IMR-90 (cell line): ENCODE measurements around the gene DENR. TPM values are rescaled to one million over a fixed set of nuclear protein-coding genes. Genes with fewer than 3 reads are reported as not detected.

Source experiments
- ATAC-seq: fragments of 200-7000 bp; cut with Tn5 transposase; 2 replicates; pipeline ENCODE4 v1.9.1; 2020; ENCODE audit warnings: low read depth, mild to moderate bottlenecking, moderate library complexity
- BruUV-seq: library from RNA; stranded (reverse); fragments of 400-500 nt; replicated peaks from 2 replicates; lab custom pipeline; 2021; lab: Mats Ljungman, UMichigan
- CTCF ChIA-PET: fragments of 300-600 bp; formaldehyde crosslinking; extraction: SDS; loops from one replicate; lab custom pipeline; 2021; ENCODE audit warnings: antibody characterized with exemption; lab: Yijun Ruan, JAX
- POLR2A ChIA-PET: fragments of 300-600 bp; sonication (Branson Sonifier 250); formaldehyde crosslinking; loops from one replicate; lab custom pipeline; 2022; ENCODE audit warnings: antibody characterized with exemption; ENCODE audit not compliant: unreplicated experiment; lab: Charles Lee
- DNase-seq: peaks from one replicate; pipeline ENCODE4 v3.0.0; 2013
- H2AFZ ChIP-seq: replicated peaks from 2 replicates; pipeline ENCODE3; 2013; ENCODE audit warnings: low read length, mild to moderate bottlenecking; ENCODE audit not compliant: poor library complexity
- H2AK5ac ChIP-seq: 2 replicates; pipeline ENCODE4 v1.6.1; 2013; ENCODE audit warnings: low read depth, low read length, inconsistent platforms
- H2AK9ac ChIP-seq: replicated peaks from 2 replicates; pipeline ENCODE3; 2013; ENCODE audit warnings: mild to moderate bottlenecking, low read depth, low read length, moderate library complexity; ENCODE audit not compliant: poor library complexity
- H2BK120ac ChIP-seq: 2 replicates; pipeline ENCODE4 v1.6.1; 2013; ENCODE audit warnings: low read depth, low read length, inconsistent platforms
- H2BK15ac ChIP-seq: 3 replicates; pipeline ENCODE4 v1.6.1; 2013; ENCODE audit warnings: low read depth, low read length, inconsistent platforms
- H2BK20ac ChIP-seq: 2 replicates; pipeline ENCODE4 v1.6.1; 2013; ENCODE audit warnings: low read depth, mild to moderate bottlenecking, inconsistent platforms, low read length, moderate library complexity
- H2BK5ac ChIP-seq: 2 replicates; pipeline ENCODE4 v1.6.1; 2013; ENCODE audit warnings: mild to moderate bottlenecking, low read depth, low read length, inconsistent platforms; ENCODE audit not compliant: poor library complexity, severe bottlenecking
- H3K14ac ChIP-seq: replicated peaks from 2 replicates; pipeline ENCODE4 v1.6.1; 2013; ENCODE audit warnings: low read depth, low read length, inconsistent platforms
- H3K18ac ChIP-seq: 2 replicates; pipeline ENCODE4 v1.6.1; 2013; ENCODE audit warnings: low read depth, low read length, control low read depth
- H3K23ac ChIP-seq: 2 replicates; pipeline ENCODE4 v1.6.1; 2013; ENCODE audit warnings: low read depth, low read length, inconsistent platforms
- H3K27ac ChIP-seq: 2 replicates; pipeline ENCODE4 v1.5.1; 2013; ENCODE audit warnings: mild to moderate bottlenecking, control low read depth, low read length; ENCODE audit not compliant: insufficient read depth
- H3K27me3 ChIP-seq: 2 replicates; pipeline ENCODE4 v1.6.1; 2013; ENCODE audit warnings: low read length; ENCODE audit not compliant: control insufficient read depth, insufficient read depth
- H3K36me3 ChIP-seq: 2 replicates; pipeline ENCODE4 v1.6.1; 2013; ENCODE audit warnings: low read length, mixed read lengths; ENCODE audit not compliant: control insufficient read depth, insufficient read depth
- H3K4ac ChIP-seq: 2 replicates; pipeline ENCODE4 v1.6.1; 2013; ENCODE audit warnings: low read depth, low read length, inconsistent platforms
- H3K4me1 ChIP-seq: 2 replicates; pipeline ENCODE4 v1.6.1; 2013; ENCODE audit warnings: low read length, mixed read lengths; ENCODE audit not compliant: control insufficient read depth, insufficient read depth
- H3K4me2 ChIP-seq: 2 replicates; pipeline ENCODE4 v1.6.1; 2013; ENCODE audit warnings: low read depth, mild to moderate bottlenecking, control low read depth, low read length, moderate library complexity
- H3K4me3 ChIP-seq: 2 replicates; pipeline ENCODE4 v1.5.1; 2013; ENCODE audit warnings: low read depth, mild to moderate bottlenecking, control low read depth, low read length, moderate library complexity; ENCODE audit not compliant: insufficient read depth
- H3K56ac ChIP-seq: 2 replicates; pipeline ENCODE4 v1.6.1; 2013; ENCODE audit warnings: low read length, inconsistent platforms; ENCODE audit not compliant: insufficient read depth; ENCODE audit errors: extremely low read depth
- H3K79me1 ChIP-seq, 2 experiments: 2 replicates each; pipeline ENCODE4 v1.6.1; 2013; ENCODE audit warnings: low read length in 2 of 2, inconsistent platforms in 1 of 2, low read depth in 1 of 2
- H3K9ac ChIP-seq: 2 replicates; pipeline ENCODE4 v1.6.1; 2013; ENCODE audit warnings: low read depth, low read length, control low read depth
- H3K9me1 ChIP-seq: 2 replicates; pipeline ENCODE4 v1.6.1; 2013; ENCODE audit warnings: low read length, inconsistent platforms; ENCODE audit not compliant: insufficient read depth
- H3K9me3 ChIP-seq: 2 replicates; pipeline ENCODE4 v1.6.1; 2013; ENCODE audit warnings: low read length; ENCODE audit not compliant: control insufficient read depth, insufficient read depth
- H4K20me1 ChIP-seq: 2 replicates; pipeline ENCODE4 v1.6.1; 2013; ENCODE audit warnings: low read length, inconsistent platforms; ENCODE audit not compliant: insufficient read depth
- H4K5ac ChIP-seq: 2 replicates; pipeline ENCODE4 v1.6.1; 2013; ENCODE audit warnings: mild to moderate bottlenecking, low read depth, low read length, control low read depth
- H4K8ac ChIP-seq, 2 experiments: 2 replicates each; pipeline ENCODE4 v1.6.1; 2013; ENCODE audit warnings: low read depth in 2 of 2, low read length in 2 of 2, control low read depth in 1 of 2, inconsistent platforms in 1 of 2
- H4K91ac ChIP-seq: 2 replicates; pipeline ENCODE4 v1.6.1; 2013; ENCODE audit warnings: low read depth, low read length, inconsistent platforms; ENCODE audit not compliant: insufficient read depth
- BHLHE40 ChIP-seq: fragments of 150-350 bp; IDR thresholded peaks from 2 replicates; pipeline ENCODE4 v1.6.1; 2016; ENCODE audit warnings: mild to moderate bottlenecking, low read depth, low read length
- CEBPB ChIP-seq: IDR thresholded peaks from 2 replicates; pipeline ENCODE4 v1.6.1; 2012; ENCODE audit warnings: low read depth, low read length, improper control_type of control experiment
- CTCF ChIP-seq: conservative IDR thresholded peaks from 2 replicates; pipeline ENCODE4 v1.5.1; 2012; ENCODE audit warnings: mild to moderate bottlenecking, low read depth, low read length, improper control_type of control experiment
- FOS ChIP-seq: fragments of 150-350 bp; IDR thresholded peaks from 2 replicates; pipeline ENCODE4 v1.6.1; 2016; ENCODE audit warnings: low read depth, low read length
- NFE2L2 ChIP-seq: fragments of 150-350 bp; IDR thresholded peaks from 2 replicates; pipeline ENCODE4 v1.6.1; 2016; ENCODE audit warnings: low read depth, mild to moderate bottlenecking, low read length
- POLR2A ChIP-seq: IDR thresholded peaks from 2 replicates; pipeline ENCODE4 v1.6.1; 2012; ENCODE audit warnings: mild to moderate bottlenecking, low read depth, low read length
- RCOR1 ChIP-seq: IDR thresholded peaks from 2 replicates; pipeline ENCODE4 v1.6.1; 2012; ENCODE audit warnings: mild to moderate bottlenecking, low read length, improper control_type of control experiment; ENCODE audit not compliant: insufficient replicate concordance
- RFX5 ChIP-seq: IDR thresholded peaks from 2 replicates; pipeline ENCODE4 v1.8.0; 2012; ENCODE audit warnings: low read depth, mild to moderate bottlenecking, low read length, moderate library complexity
- WGBS, 2 experiments: methylation state at CpG; one replicate each; pipeline versions ENCODE4 v1.1.5 to v1.1.7; 2013; ENCODE audit warnings: missing lambda C conversion rate in 2 of 2; ENCODE audit not compliant: insufficient read length in 1 of 2; ENCODE audit errors: extremely low coverage in 2 of 2; 5-methylcytosine and 5-hydroxymethylcytosine counted together
- dilution Hi-C: fragments of 300-500 bp; cut with HindIII; formaldehyde crosslinking; loops from one replicate; pipeline ENCODE4 v1.14.3; 2018; ENCODE audit warnings: low sequenced_read_pairs; ENCODE audit not compliant: unreplicated experiment
- in situ Hi-C: fragments of 300-500 bp; cut with MboI; formaldehyde crosslinking; loops from 3 replicates; pipeline ENCODE4 v1.14.3; 2019; ENCODE audit warnings: low sequenced_read_pairs, inconsistent platforms, mixed read lengths
- intact Hi-C: fragments of 100-400 bp; cut with micrococcal nuclease; formaldehyde crosslinking; loops from 2 replicates; pipeline ENCODE4 v1.10.0; 2022
- polyA plus RNA-seq, 3 experiments: library from polyadenylated mRNA; depleted of rRNA; stranded (reverse); fragments of >200 nt; gene quantifications; 2 replicates each; pipeline ENCODE4 v1.2.3, GENCODE V29; 2012; ENCODE audit warnings: low replicate concordance in 1 of 3
- total RNA-seq: library from RNA; depleted of rRNA; stranded (reverse); fragments of >200 nt; gene quantifications from 2 replicates; pipeline ENCODE4 v1.2.3, GENCODE V29; 2012

DENR gene
- total and polyA plus RNA-seq, 2 of the 4 experiments (the other 2 are of a cell fraction), result 8.2 to 24.5 TPM

GRCh38 chr12:122789637-122790036, 37.0 kb downstream of the DENR start:
- Histone ChIP-seq H3K27me3 (no peaks in the 10 kb centered on the region), H3K4me2 (no peak overlapping the region), H3K9me1 (no peaks in the 10 kb centered on the region), H3K4ac (no peak overlapping the region), H3K18ac (no peak overlapping the region), H2AK5ac (no peak overlapping the region), H2BK5ac (no peak overlapping the region), H3K36me3 (no peaks in the 10 kb centered on the region), H3K4me1 (0 out of 2 replicates have a peak, but pooled peaks cover 3% of the 10 kb centered on the region), H3K27ac (no peak overlapping the region), H2BK120ac (no peak overlapping the region), H3K56ac (no peak overlapping the region), H4K91ac (no peak overlapping the region), H3K23ac (no peak overlapping the region), H3K9me3 (no peaks in the 10 kb centered on the region), H3K79me1 (no peaks in the 10 kb centered on the region), H3K4me3 (no peak overlapping the region), H2BK15ac (no peak overlapping the region), H4K5ac (no peak overlapping the region), H3K9ac (no peak overlapping the region), H4K20me1 (no peaks in the 10 kb centered on the region), H3K14ac (no peak overlapping the region), H2BK20ac (no peak overlapping the region), H2AK9ac (no peak overlapping the region), H2AFZ (no peak overlapping the region), H4K8ac (no peak overlapping the region)
- POLR2A ChIA-PET, result no interaction called here
- intact Hi-C loops, result loop anchor here (5.0 kb wide), 1 partner anchor 73 kb away; no protein-coding TSS in a partner anchor
- in situ Hi-C loops, result loop anchor here (5.0 kb wide), 1 partner anchor 168 kb away; no protein-coding TSS in a partner anchor
- WGBS, 2 experiments, result 90% methylated on average over 3 of the region's 5 CpGs; no CpG with 5 or more reads in 1 of the 2 experiments
- no peak for ATAC-seq
- BruUV-seq, result no TSS peak
- CTCF ChIA-PET, result interaction anchor here (1.2 kb wide), 1 partner anchor 151 kb away, joined by 3 read pairs; no protein-coding TSS in a partner anchor
- no peak for DNase-seq
- no peak for TF ChIP-seq RCOR1
- TF ChIP-seq CTCF, result no peak
- no peak for TF ChIP-seq NFE2L2
- no peak for TF ChIP-seq FOS
- TF ChIP-seq RFX5, result no peak
- TF ChIP-seq POLR2A, result no peak
- TF ChIP-seq CEBPB, result no peak
- no peak for TF ChIP-seq BHLHE40
- dilution Hi-C loops, result no loop called here
